SK-N-SH treated with all-trans-retinoic acid at 6 μM for 48 hours (cell line): ENCODE data around the gene SP110.

Experiments used
- ATAC-seq: fragments of 200-7000 bp; cut with Tn5 transposase; 3 replicates; pipeline ENCODE4 v1.9.1; 2020; ENCODE audit warnings: mild to moderate bottlenecking, moderate library complexity
- BACH2 ChIP-seq: fragments of 250-450 bp; sonication (Bioruptor Pico); IDR thresholded peaks from 2 replicates; pipeline ENCODE4 v1.9.0; 2021; ENCODE audit warnings: mild to moderate bottlenecking, borderline replicate concordance
- CSDC2 ChIP-seq: fragments of 250-450 bp; sonication (Bioruptor Pico); IDR thresholded peaks from 2 replicates; pipeline ENCODE4 v1.5.0; 2020; ENCODE audit warnings: mild to moderate bottlenecking, moderate library complexity
- ESRRG ChIP-seq: fragments of 250-450 bp; sonication (Bioruptor Pico); IDR thresholded peaks from 2 replicates; pipeline ENCODE4 v1.6.1; 2021; ENCODE audit warnings: mild to moderate bottlenecking
- GLIS3 ChIP-seq: fragments of 250-450 bp; sonication (Bioruptor Pico); IDR thresholded peaks from 2 replicates; pipeline ENCODE4 v1.5.0; 2020; ENCODE audit warnings: mild to moderate bottlenecking, moderate library complexity
- ISL1 ChIP-seq: fragments of 250-450 bp; sonication (Bioruptor Pico); IDR thresholded peaks from 2 replicates; pipeline ENCODE4 v2.1.2; 2022; ENCODE audit warnings: mild to moderate bottlenecking, moderate library complexity
- OSR1 ChIP-seq: fragments of 250-450 bp; sonication (Bioruptor Pico); IDR thresholded peaks from 2 replicates; pipeline ENCODE4 v1.8.0; 2022; ENCODE audit warnings: moderate library complexity, mild to moderate bottlenecking, inconsistent platforms
- PPARA ChIP-seq: fragments of 250-450 bp; sonication (Bioruptor Pico); IDR thresholded peaks from 2 replicates; pipeline ENCODE4 v1.5.0; 2020; ENCODE audit warnings: mild to moderate bottlenecking, borderline replicate concordance
- RARB ChIP-seq: fragments of 250-450 bp; sonication (Bioruptor Pico); IDR thresholded peaks from 2 replicates; pipeline ENCODE4 v1.8.0; 2021; ENCODE audit warnings: mild to moderate bottlenecking, moderate library complexity
- SNAI2 ChIP-seq: fragments of 250-450 bp; sonication (Bioruptor Pico); IDR thresholded peaks from 2 replicates; pipeline ENCODE4 v1.5.0; 2020; ENCODE audit warnings: mild to moderate bottlenecking, moderate library complexity
- TCF4 ChIP-seq: fragments of 250-450 bp; sonication (Bioruptor Pico); IDR thresholded peaks from 2 replicates; pipeline ENCODE4 v1.8.0; 2021; ENCODE audit warnings: mild to moderate bottlenecking, moderate library complexity, borderline replicate concordance
- TOX ChIP-seq: fragments of 250-450 bp; sonication (Bioruptor Pico); IDR thresholded peaks from 2 replicates; pipeline ENCODE4 v1.8.0; 2021; ENCODE audit warnings: mild to moderate bottlenecking, moderate library complexity, borderline replicate concordance
- ZC3H10 ChIP-seq: fragments of 250-450 bp; sonication (Bioruptor Pico); IDR thresholded peaks from 2 replicates; pipeline ENCODE4 v1.5.1; 2021; ENCODE audit warnings: mild to moderate bottlenecking, moderate library complexity
- ZFP3 ChIP-seq: fragments of 250-450 bp; sonication (Bioruptor Pico); IDR thresholded peaks from 2 replicates; pipeline ENCODE4 v1.5.0; 2020; ENCODE audit warnings: mild to moderate bottlenecking, moderate library complexity
- ZFP30 ChIP-seq: fragments of 450-650 bp; formaldehyde crosslinking; IDR thresholded peaks from 2 replicates; pipeline ENCODE4 v1.5.0; 2022; ENCODE audit warnings: mild to moderate bottlenecking, moderate library complexity
- ZNF565 ChIP-seq: fragments of 450-650 bp; formaldehyde crosslinking; conservative IDR thresholded peaks from 2 replicates; pipeline ENCODE4 v1.5.0; 2020; ENCODE audit warnings: low read depth, mild to moderate bottlenecking, moderate library complexity
- ZNF70 ChIP-seq: fragments of 450-650 bp; formaldehyde crosslinking; IDR thresholded peaks from 2 replicates; pipeline ENCODE4 v1.5.0; 2020; ENCODE audit warnings: mild to moderate bottlenecking, moderate library complexity
- ZNF8 ChIP-seq: fragments of 450-650 bp; formaldehyde crosslinking; IDR thresholded peaks from 2 replicates; pipeline ENCODE4 v1.5.0; 2020; ENCODE audit warnings: mild to moderate bottlenecking, moderate library complexity
- TF ChIP-seq, protein P1 (sequence below): fragments of 250-450 bp; sonication (Bioruptor Pico); IDR thresholded peaks from 2 replicates; pipeline ENCODE4 v1.8.0; 2021; ENCODE audit warnings: low read depth, mild to moderate bottlenecking, moderate library complexity, borderline replicate concordance
- TF ChIP-seq, protein P2 (sequence below): fragments of 250-450 bp; sonication (Bioruptor Pico); IDR thresholded peaks from 2 replicates; pipeline ENCODE4 v1.5.1; 2020; ENCODE audit warnings: low read depth, mild to moderate bottlenecking, moderate library complexity
- TF ChIP-seq, protein P3 (sequence below): fragments of 250-450 bp; sonication (Bioruptor Pico); IDR thresholded peaks from 2 replicates; pipeline ENCODE4 v1.5.0; 2020; ENCODE audit warnings: mild to moderate bottlenecking, moderate library complexity
- TF ChIP-seq, protein P4 (sequence below): fragments of 250-450 bp; sonication (Bioruptor Pico); IDR thresholded peaks from 2 replicates; pipeline ENCODE4 v1.8.0; 2020; ENCODE audit warnings: mild to moderate bottlenecking, moderate library complexity, borderline replicate concordance
- TF ChIP-seq, protein P5 (sequence below): fragments of 250-450 bp; sonication (Bioruptor Pico); IDR thresholded peaks from 2 replicates; pipeline ENCODE4 v1.5.1; 2021; ENCODE audit warnings: mild to moderate bottlenecking, moderate library complexity

Gene SP110

DNA sequence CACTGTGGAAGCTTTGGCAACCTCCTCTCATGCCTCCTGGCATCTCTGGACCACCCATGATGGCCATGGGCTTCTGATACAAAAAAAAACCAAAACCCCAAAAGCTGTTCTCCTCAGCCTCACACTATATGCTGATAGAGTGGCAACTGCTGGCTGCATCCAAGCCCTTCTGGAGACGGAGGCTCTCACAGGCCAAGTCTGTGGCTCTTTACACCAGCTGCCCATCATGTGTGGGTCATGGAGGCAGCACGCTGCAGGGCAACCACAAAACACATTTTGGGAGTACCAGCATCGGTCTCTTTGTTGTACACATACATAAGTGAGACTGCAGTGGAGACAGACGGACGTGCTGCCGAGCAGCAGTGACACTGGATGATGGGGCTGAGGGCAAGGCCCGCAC is 45.3 kb downstream of the SP110 start:
- no peak for ATAC-seq
- TF ChIP-seq ZNF565, result no peak
- no peak for TF ChIP-seq ZNF8 (CRISPR knock-in tag)
- TF ChIP-seq OSR1 (CRISPR knock-in tag), result no peak
- TF ChIP-seq RARB (CRISPR knock-in tag), result no peak
- TF ChIP-seq, protein P1, sequence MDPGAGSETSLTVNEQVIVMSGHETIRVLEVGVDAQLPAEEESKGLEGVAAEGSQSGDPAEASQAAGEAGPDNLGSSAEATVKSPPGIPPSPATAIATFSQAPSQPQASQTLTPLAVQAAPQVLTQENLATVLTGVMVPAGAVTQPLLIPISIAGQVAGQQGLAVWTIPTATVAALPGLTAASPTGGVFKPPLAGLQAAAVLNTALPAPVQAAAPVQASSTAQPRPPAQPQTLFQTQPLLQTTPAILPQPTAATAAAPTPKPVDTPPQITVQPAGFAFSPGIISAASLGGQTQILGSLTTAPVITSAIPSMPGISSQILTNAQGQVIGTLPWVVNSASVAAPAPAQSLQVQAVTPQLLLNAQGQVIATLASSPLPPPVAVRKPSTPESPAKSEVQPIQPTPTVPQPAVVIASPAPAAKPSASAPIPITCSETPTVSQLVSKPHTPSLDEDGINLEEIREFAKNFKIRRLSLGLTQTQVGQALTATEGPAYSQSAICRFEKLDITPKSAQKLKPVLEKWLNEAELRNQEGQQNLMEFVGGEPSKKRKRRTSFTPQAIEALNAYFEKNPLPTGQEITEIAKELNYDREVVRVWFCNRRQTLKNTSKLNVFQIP (CRISPR knock-in tag), result no peak
- TF ChIP-seq, protein P2, sequence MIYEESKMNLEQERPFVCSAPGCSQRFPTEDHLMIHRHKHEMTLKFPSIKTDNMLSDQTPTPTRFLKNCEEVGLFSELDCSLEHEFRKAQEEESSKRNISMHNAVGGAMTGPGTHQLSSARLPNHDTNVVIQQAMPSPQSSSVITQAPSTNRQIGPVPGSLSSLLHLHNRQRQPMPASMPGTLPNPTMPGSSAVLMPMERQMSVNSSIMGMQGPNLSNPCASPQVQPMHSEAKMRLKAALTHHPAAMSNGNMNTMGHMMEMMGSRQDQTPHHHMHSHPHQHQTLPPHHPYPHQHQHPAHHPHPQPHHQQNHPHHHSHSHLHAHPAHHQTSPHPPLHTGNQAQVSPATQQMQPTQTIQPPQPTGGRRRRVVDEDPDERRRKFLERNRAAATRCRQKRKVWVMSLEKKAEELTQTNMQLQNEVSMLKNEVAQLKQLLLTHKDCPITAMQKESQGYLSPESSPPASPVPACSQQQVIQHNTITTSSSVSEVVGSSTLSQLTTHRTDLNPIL (CRISPR knock-in tag), result no peak
- TF ChIP-seq, protein P3, sequence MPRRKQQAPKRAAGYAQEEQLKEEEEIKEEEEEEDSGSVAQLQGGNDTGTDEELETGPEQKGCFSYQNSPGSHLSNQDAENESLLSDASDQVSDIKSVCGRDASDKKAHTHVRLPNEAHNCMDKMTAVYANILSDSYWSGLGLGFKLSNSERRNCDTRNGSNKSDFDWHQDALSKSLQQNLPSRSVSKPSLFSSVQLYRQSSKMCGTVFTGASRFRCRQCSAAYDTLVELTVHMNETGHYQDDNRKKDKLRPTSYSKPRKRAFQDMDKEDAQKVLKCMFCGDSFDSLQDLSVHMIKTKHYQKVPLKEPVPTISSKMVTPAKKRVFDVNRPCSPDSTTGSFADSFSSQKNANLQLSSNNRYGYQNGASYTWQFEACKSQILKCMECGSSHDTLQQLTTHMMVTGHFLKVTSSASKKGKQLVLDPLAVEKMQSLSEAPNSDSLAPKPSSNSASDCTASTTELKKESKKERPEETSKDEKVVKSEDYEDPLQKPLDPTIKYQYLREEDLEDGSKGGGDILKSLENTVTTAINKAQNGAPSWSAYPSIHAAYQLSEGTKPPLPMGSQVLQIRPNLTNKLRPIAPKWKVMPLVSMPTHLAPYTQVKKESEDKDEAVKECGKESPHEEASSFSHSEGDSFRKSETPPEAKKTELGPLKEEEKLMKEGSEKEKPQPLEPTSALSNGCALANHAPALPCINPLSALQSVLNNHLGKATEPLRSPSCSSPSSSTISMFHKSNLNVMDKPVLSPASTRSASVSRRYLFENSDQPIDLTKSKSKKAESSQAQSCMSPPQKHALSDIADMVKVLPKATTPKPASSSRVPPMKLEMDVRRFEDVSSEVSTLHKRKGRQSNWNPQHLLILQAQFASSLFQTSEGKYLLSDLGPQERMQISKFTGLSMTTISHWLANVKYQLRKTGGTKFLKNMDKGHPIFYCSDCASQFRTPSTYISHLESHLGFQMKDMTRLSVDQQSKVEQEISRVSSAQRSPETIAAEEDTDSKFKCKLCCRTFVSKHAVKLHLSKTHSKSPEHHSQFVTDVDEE (CRISPR knock-in tag), result no peak
- TF ChIP-seq TOX (CRISPR knock-in tag), result no peak
- no peak for TF ChIP-seq SNAI2 (CRISPR knock-in tag)
- no peak for TF ChIP-seq ESRRG
- no peak for TF ChIP-seq ZC3H10
- no peak for TF ChIP-seq GLIS3
- TF ChIP-seq CSDC2 (CRISPR knock-in tag), result no peak
- no peak for TF ChIP-seq ZFP30
- no peak for TF ChIP-seq ISL1
- no peak for TF ChIP-seq TCF4 (CRISPR knock-in tag)
- no peak for TF ChIP-seq ZFP3 (CRISPR knock-in tag)

DNA sequence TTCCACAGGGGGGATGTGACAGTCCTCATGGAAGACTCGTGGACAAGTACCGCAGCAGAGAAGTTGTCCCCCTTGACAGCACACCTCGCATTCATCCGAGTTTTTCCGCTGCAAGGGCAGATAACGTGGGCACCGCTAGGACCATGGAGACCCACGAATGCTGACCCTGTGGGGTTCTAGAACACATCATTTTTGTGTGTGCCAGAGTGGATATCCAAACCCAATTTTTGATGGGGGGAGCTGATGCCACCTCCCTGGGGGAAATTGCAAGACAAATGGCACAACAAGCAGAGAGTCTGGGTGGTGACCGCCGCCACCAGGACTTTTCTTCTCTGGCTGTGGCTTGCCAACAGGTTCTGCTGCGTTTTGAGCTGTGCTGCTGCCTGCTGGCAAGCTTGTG is 46.9 kb downstream of the SP110 start:
- ATAC-seq, result no peak
- no peak for TF ChIP-seq TCF4 (CRISPR knock-in tag)
- TF ChIP-seq, protein P2 (CRISPR knock-in tag), result no peak
- TF ChIP-seq ZFP30, result no peak
- no peak for TF ChIP-seq ZNF8 (CRISPR knock-in tag)
- TF ChIP-seq, protein P3 (CRISPR knock-in tag), result no peak
- no peak for TF ChIP-seq OSR1 (CRISPR knock-in tag)
- no peak for TF ChIP-seq PPARA
- no peak for TF ChIP-seq ISL1
- TF ChIP-seq BACH2 (CRISPR knock-in tag), result no peak
- TF ChIP-seq, protein P1 (CRISPR knock-in tag), result no peak
- no peak for TF ChIP-seq ZNF70 (CRISPR knock-in tag)
- TF ChIP-seq ESRRG, result no peak
- no peak for TF ChIP-seq GLIS3
- no peak for TF ChIP-seq RARB (CRISPR knock-in tag)
- TF ChIP-seq ZC3H10, result no peak
- TF ChIP-seq, protein P4, sequence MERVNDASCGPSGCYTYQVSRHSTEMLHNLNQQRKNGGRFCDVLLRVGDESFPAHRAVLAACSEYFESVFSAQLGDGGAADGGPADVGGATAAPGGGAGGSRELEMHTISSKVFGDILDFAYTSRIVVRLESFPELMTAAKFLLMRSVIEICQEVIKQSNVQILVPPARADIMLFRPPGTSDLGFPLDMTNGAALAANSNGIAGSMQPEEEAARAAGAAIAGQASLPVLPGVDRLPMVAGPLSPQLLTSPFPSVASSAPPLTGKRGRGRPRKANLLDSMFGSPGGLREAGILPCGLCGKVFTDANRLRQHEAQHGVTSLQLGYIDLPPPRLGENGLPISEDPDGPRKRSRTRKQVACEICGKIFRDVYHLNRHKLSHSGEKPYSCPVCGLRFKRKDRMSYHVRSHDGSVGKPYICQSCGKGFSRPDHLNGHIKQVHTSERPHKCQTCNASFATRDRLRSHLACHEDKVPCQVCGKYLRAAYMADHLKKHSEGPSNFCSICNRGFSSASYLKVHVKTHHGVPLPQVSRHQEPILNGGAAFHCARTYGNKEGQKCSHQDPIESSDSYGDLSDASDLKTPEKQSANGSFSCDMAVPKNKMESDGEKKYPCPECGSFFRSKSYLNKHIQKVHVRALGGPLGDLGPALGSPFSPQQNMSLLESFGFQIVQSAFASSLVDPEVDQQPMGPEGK (CRISPR knock-in tag), result no peak
- no peak for TF ChIP-seq SNAI2 (CRISPR knock-in tag)
- TF ChIP-seq, protein P5, sequence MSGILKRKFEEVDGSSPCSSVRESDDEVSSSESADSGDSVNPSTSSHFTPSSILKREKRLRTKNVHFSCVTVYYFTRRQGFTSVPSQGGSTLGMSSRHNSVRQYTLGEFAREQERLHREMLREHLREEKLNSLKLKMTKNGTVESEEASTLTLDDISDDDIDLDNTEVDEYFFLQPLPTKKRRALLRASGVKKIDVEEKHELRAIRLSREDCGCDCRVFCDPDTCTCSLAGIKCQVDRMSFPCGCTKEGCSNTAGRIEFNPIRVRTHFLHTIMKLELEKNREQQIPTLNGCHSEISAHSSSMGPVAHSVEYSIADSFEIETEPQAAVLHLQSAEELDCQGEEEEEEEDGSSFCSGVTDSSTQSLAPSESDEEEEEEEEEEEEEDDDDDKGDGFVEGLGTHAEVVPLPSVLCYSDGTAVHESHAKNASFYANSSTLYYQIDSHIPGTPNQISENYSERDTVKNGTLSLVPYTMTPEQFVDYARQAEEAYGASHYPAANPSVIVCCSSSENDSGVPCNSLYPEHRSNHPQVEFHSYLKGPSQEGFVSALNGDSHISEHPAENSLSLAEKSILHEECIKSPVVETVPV (CRISPR knock-in tag), result no peak
- TF ChIP-seq CSDC2 (CRISPR knock-in tag), result no peak
- TF ChIP-seq, all 23 proteins: peak for 0
